ENCODE measurements around the gene DNAI4.

- TF ChIP-seq BHLHE40 (IDR thresholded peaks at IDR 0.05; ENCODE audit: low read depth, low read length) = peak; percentile 54; the same call in 1 of the 2 replicates
- no peak for TF ChIP-seq CTCF (conservative IDR thresholded peaks at IDR 0.05; ENCODE audit: low read depth, low read length)
- TF ChIP-seq FOS (IDR thresholded peaks at IDR 0.05; ENCODE audit: low read depth, low read length) = no peak
- no peak for TF ChIP-seq POLR2A (IDR thresholded peaks at IDR 0.05; ENCODE audit: low read depth, low read length)
- TF ChIP-seq RCOR1 (IDR thresholded peaks at IDR 0.05; ENCODE audit: insufficient replicate concordance, low read length) = no peak
- 0 out of 2 replicates have a peak, but pooled peaks have one; percentile 17 for TF ChIP-seq CEBPB (IDR thresholded peaks at IDR 0.05; ENCODE audit: low read depth, low read length)
- TF ChIP-seq RAD21 (IDR thresholded peaks at IDR 0.05; ENCODE audit: low read length) = no peak
- TF ChIP-seq MAZ (IDR thresholded peaks at IDR 0.05; ENCODE audit: borderline replicate concordance, low read depth, low read length) = no peak
- TF ChIP-seq MXI1 (IDR thresholded peaks at IDR 0.05; ENCODE audit: borderline replicate concordance, low read depth, low read length) = no peak
- TF ChIP-seq RFX5 (IDR thresholded peaks at IDR 0.05; ENCODE audit: low read depth, low read length) = no peak
Measured at GRCh38 chr1:66916320-66916719, 8.3 kb downstream of the DNAI4 start.

Measured in IMR-90 (cell line).